MM.1S (cell line): ENCODE data around the gene VENTX.

Source experiments
- EZH2 ChIP-seq: fragments of 300-600 bp; sonication (generic); optimal IDR thresholded peaks from 2 replicates; pipeline ENCODE3; 2017; ENCODE audit warnings: low read depth, mild to moderate bottlenecking, antibody characterized with exemption, low read length, mixed read lengths
- EZH2phosphoT487 ChIP-seq: fragments of 300-600 bp; sonication (generic); IDR thresholded peaks from 2 replicates; pipeline ENCODE4 v1.6.1; 2018; ENCODE audit warnings: antibody characterized with exemption, low read length
- TF ChIP-seq, protein P1 (sequence below): fragments of 300-600 bp; sonication (generic); IDR thresholded peaks from 2 replicates; pipeline ENCODE4 v1.5.1; 2016; ENCODE audit warnings: antibody characterized with exemption, low read length, mixed read lengths

DNA sequence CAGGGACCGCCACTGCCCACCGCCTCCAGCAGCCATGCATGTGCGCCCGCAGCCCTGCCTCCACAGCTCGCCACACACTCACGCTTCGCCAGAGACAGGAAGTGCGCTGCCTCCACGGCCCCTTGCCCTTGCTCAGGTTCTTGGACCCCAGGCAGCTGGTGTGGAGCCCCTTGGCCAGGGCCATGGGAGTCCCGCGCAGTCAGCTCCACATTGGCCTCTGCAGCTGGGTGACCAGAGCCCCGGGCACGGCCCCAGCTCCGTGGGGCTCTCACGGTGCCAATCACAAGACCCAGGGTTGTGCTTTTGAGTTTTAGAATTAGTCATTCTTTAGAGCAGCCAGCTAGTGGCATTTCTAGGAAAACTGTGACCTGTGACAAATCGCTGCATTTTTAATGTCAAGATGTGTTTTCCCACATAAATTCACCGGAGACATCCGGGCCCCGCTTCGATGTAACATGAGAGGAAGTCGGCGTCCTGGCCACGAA, 11.9 kb upstream of the VENTX start:
- TF ChIP-seq, protein P1, sequence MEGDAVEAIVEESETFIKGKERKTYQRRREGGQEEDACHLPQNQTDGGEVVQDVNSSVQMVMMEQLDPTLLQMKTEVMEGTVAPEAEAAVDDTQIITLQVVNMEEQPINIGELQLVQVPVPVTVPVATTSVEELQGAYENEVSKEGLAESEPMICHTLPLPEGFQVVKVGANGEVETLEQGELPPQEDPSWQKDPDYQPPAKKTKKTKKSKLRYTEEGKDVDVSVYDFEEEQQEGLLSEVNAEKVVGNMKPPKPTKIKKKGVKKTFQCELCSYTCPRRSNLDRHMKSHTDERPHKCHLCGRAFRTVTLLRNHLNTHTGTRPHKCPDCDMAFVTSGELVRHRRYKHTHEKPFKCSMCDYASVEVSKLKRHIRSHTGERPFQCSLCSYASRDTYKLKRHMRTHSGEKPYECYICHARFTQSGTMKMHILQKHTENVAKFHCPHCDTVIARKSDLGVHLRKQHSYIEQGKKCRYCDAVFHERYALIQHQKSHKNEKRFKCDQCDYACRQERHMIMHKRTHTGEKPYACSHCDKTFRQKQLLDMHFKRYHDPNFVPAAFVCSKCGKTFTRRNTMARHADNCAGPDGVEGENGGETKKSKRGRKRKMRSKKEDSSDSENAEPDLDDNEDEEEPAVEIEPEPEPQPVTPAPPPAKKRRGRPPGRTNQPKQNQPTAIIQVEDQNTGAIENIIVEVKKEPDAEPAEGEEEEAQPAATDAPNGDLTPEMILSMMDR: no peak
- TF ChIP-seq EZH2phosphoT487 (no peak), EZH2 (no peak)
